Stomach (tissue), 4 donors: ENCODE data around the gene SLC44A1.

Experiments used
- POLR2AphosphoS5 ChIP-seq, 3 donors: sonication (generic); formaldehyde crosslinking; IDR thresholded peaks; one replicate each; pipeline ENCODE4 v1.6.1; 2016; ENCODE audit warnings: antibody characterized with exemption in 3 of 3
- TF ChIP-seq, protein P1 (sequence below), 7 experiments: fragments of 450-650 bp in 4 of 7; fragments of 200-600 bp in 3 of 7; sonication (generic) in 3 of 7; IDR thresholded peaks; one replicate each; pipeline ENCODE4 v1.5.1; 2016 to 2019; ENCODE audit warnings: antibody characterized with exemption in 7 of 7, control low read depth in 2 of 7, mild to moderate bottlenecking in 1 of 7

DNA sequence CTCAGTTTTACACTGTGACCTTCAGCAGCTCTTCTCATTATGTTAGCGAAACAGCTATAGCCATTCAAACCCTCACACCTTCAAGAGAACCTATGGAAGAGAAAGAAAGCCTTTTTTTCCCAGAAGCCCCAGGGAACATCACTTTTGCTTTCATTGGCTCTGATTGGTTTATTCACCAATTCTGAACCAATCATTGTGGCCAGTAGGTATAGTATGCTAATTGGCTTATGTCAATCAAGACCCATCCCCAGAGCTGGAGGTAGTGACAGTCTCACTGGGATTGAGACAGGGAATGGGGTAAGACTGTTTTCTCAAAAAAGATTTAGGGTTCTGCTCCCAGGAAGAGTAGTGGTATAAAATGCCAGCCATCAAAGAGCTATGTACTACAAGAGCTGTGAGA, 129.3 kb downstream of the SLC44A1 start:
- TF ChIP-seq, protein P1, sequence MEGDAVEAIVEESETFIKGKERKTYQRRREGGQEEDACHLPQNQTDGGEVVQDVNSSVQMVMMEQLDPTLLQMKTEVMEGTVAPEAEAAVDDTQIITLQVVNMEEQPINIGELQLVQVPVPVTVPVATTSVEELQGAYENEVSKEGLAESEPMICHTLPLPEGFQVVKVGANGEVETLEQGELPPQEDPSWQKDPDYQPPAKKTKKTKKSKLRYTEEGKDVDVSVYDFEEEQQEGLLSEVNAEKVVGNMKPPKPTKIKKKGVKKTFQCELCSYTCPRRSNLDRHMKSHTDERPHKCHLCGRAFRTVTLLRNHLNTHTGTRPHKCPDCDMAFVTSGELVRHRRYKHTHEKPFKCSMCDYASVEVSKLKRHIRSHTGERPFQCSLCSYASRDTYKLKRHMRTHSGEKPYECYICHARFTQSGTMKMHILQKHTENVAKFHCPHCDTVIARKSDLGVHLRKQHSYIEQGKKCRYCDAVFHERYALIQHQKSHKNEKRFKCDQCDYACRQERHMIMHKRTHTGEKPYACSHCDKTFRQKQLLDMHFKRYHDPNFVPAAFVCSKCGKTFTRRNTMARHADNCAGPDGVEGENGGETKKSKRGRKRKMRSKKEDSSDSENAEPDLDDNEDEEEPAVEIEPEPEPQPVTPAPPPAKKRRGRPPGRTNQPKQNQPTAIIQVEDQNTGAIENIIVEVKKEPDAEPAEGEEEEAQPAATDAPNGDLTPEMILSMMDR (IDR thresholded peaks at IDR 0.05), result no peak
- no peak for TF ChIP-seq POLR2AphosphoS5 (IDR thresholded peaks at IDR 0.05)
